Fibroblast of lung (primary cell): ENCODE data around the gene TRRAP. TPM values are rescaled to one million over a fixed set of nuclear protein-coding genes. Genes with fewer than 3 reads are reported as not detected.

Source experiments
- DNase-seq, 2 donors: peaks; one replicate each; pipeline versions ENCODE4 v3.0.0 to v3.0.0-alpha.2; 2010; ENCODE audit warnings: low read depth in 2 of 2
- H2AFZ ChIP-seq: 2 replicates; pipeline ENCODE4 v1.5.1; 2012; ENCODE audit warnings: low read length, control low read depth, inconsistent platforms
- H3K27ac ChIP-seq: 2 replicates; pipeline ENCODE4 v1.5.1; 2011; ENCODE audit warnings: low read length, control low read depth; ENCODE audit not compliant: insufficient read depth
- H3K27me3 ChIP-seq: 2 replicates; pipeline ENCODE4 v1.5.1; 2011; ENCODE audit warnings: mild to moderate bottlenecking, low read length; ENCODE audit not compliant: control insufficient read depth, insufficient read depth
- H3K36me3 ChIP-seq: 2 replicates; pipeline ENCODE4 v1.5.1; 2011; ENCODE audit warnings: low read length; ENCODE audit not compliant: control insufficient read depth, insufficient read depth
- H3K4me1 ChIP-seq: 2 replicates; pipeline ENCODE4 v1.5.1; 2011; ENCODE audit warnings: low read length; ENCODE audit not compliant: control insufficient read depth, insufficient read depth; ENCODE audit errors: extremely low read depth
- H3K4me2 ChIP-seq: 2 replicates; pipeline ENCODE4 v1.5.1; 2011; ENCODE audit warnings: low read length, control low read depth; ENCODE audit not compliant: insufficient read depth; ENCODE audit errors: extremely low read depth
- H3K4me3 ChIP-seq, 4 experiments: fragments of 200-600 bp in 1 of 4; sonication (generic) in 1 of 4; replicated peaks in 1 of 4; 2 replicates each; pipeline ENCODE4 v1.5.1; 2011 to 2016; ENCODE audit warnings: low read length in 4 of 4, low read depth in 3 of 4, mild to moderate bottlenecking in 3 of 4, control low read depth in 2 of 4, inconsistent platforms in 1 of 4, mixed read lengths in 1 of 4; ENCODE audit not compliant: insufficient read depth in 1 of 4; ENCODE audit errors: control extremely low read depth in 1 of 4
- H3K79me2 ChIP-seq: 2 replicates; pipeline ENCODE4 v1.5.1; 2012; ENCODE audit warnings: mild to moderate bottlenecking, low read length, inconsistent platforms; ENCODE audit not compliant: control insufficient read depth, insufficient read depth
- H3K9ac ChIP-seq: 2 replicates; pipeline ENCODE4 v1.5.1; 2011; ENCODE audit warnings: mild to moderate bottlenecking, low read length, control low read depth; ENCODE audit not compliant: insufficient read depth
- H3K9me3 ChIP-seq: 2 replicates; pipeline ENCODE4 v1.5.1; 2012; ENCODE audit warnings: low read depth, low read length; ENCODE audit not compliant: control insufficient read depth, insufficient read depth
- H4K20me1 ChIP-seq: 2 replicates; pipeline ENCODE4 v1.5.1; 2011; ENCODE audit warnings: low read length; ENCODE audit not compliant: control insufficient read depth, insufficient read depth; ENCODE audit errors: extremely low read depth
- EZH2 ChIP-seq: IDR thresholded peaks from 2 replicates; pipeline ENCODE4 v1.5.1; 2012; ENCODE audit warnings: low read length, control low read depth, mild to moderate bottlenecking; ENCODE audit errors: missing control alignments
- polyA plus RNA-seq, 2 donors: library from polyadenylated mRNA; depleted of rRNA in 1 of 2; stranded (reverse) in 1 of 2; unstranded in 1 of 2; fragments of >200 nt; gene quantifications; 2 replicates each; pipeline ENCODE4 v1.2.1, GENCODE V29; 2011 to 2012; ENCODE audit warnings: missing spikeins in 1 of 2
- total RNA-seq: library from RNA; depleted of rRNA; stranded (reverse); fragments of >200 nt; gene quantifications from 2 replicates; pipeline ENCODE4 v1.2.1, GENCODE V29; 2014
- TF ChIP-seq, protein P1 (sequence below), 2 donors: IDR thresholded peaks in 1 of 2; conservative IDR thresholded peaks in 1 of 2; 1 replicate in 1 of 2; 2 replicates in 1 of 2; pipeline ENCODE4 v1.5.1; 2011 to 2012; ENCODE audit warnings: low read length in 2 of 2, control low read depth in 1 of 2, inconsistent platforms in 1 of 2, low read depth in 1 of 2, mild to moderate bottlenecking in 1 of 2

TRRAP gene
- total and polyA plus RNA-seq, 2 donors (not counting 1 experiment from before 2014, with no cell fraction given): 11.3 to 20.6 TPM

GRCh38 chr7:98995111-98995510 lies 116.8 kb downstream of the TRRAP start:
- peaks cover 28% of the 10 kb centered on the region for H3K36me3 ChIP-seq
- no peak overlapping the region for H3K4me3 ChIP-seq
- TF ChIP-seq, protein P1, sequence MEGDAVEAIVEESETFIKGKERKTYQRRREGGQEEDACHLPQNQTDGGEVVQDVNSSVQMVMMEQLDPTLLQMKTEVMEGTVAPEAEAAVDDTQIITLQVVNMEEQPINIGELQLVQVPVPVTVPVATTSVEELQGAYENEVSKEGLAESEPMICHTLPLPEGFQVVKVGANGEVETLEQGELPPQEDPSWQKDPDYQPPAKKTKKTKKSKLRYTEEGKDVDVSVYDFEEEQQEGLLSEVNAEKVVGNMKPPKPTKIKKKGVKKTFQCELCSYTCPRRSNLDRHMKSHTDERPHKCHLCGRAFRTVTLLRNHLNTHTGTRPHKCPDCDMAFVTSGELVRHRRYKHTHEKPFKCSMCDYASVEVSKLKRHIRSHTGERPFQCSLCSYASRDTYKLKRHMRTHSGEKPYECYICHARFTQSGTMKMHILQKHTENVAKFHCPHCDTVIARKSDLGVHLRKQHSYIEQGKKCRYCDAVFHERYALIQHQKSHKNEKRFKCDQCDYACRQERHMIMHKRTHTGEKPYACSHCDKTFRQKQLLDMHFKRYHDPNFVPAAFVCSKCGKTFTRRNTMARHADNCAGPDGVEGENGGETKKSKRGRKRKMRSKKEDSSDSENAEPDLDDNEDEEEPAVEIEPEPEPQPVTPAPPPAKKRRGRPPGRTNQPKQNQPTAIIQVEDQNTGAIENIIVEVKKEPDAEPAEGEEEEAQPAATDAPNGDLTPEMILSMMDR (conservative IDR thresholded peaks at IDR 0.05 in 1 of 2, IDR thresholded peaks at IDR 0.05 in 1 of 2; ENCODE audit: low read depth in 1 of 2, low read length in 2 of 2): no peak
- TF ChIP-seq EZH2: no peak

GRCh38 chr7:98995523-98996149 lies 117.3 kb downstream of the TRRAP start:
- H3K79me2 ChIP-seq: no peaks in the 10 kb centered on the region
- no peak overlapping the region for H3K4me3 ChIP-seq
- no peak overlapping the region for H3K27ac ChIP-seq
- TF ChIP-seq EZH2: no peak
- TF ChIP-seq, protein P1 (conservative IDR thresholded peaks at IDR 0.05 in 1 of 2, IDR thresholded peaks at IDR 0.05 in 1 of 2; ENCODE audit: low read depth in 1 of 2, low read length in 2 of 2): no peak
- H4K20me1 ChIP-seq: no peaks in the 10 kb centered on the region
- no peak overlapping the region for H3K9ac ChIP-seq
- H3K4me1 ChIP-seq: no peaks in the 10 kb centered on the region
- no peak for DNase-seq
- no peaks in the 10 kb centered on the region for H3K27me3 ChIP-seq
- H3K9me3 ChIP-seq: no peaks in the 10 kb centered on the region
- H3K4me2 ChIP-seq: no peak overlapping the region
- no peak overlapping the region for H2AFZ ChIP-seq
- peaks cover 30% of the 10 kb centered on the region for H3K36me3 ChIP-seq

More at GRCh38 chr7:98995111-98995510, 116.8 kb downstream of the TRRAP start:
- Histone ChIP-seq H3K27ac (no peak overlapping the region), H3K4me2 (no peak overlapping the region), H3K9me3 (no peaks in the 10 kb centered on the region), H3K79me2 (no peaks in the 10 kb centered on the region), H3K27me3 (no peaks in the 10 kb centered on the region), H4K20me1 (no peaks in the 10 kb centered on the region), H3K9ac (no peak overlapping the region), H2AFZ (no peak overlapping the region), H3K4me1 (no peaks in the 10 kb centered on the region)
- DNase-seq: no peak

DNA sequence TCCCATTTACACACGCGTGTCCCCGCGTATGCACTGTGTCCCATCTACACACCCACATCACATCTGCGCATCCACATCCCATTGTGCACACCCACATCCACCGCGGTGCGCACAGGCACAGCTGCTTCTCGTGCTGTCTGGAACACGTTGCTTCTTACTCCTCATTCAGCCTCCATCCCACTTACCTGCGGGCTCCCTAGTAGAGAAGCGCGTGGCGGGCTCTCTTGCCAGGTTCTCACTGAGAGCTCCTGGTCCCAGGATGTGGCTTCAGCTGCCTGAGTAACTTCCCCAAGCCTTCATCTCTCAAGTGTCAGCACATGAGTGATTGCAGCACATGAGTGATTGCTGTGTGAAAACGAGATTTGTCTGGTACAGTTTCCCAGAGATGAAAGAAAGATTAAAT lies 117.8 kb downstream of the TRRAP start:
- Histone ChIP-seq H3K27me3 (no peaks in the 10 kb centered on the region), H3K4me2 (no peak overlapping the region), H4K20me1 (no peaks in the 10 kb centered on the region), H3K36me3 (peaks cover 27% of the 10 kb centered on the region), H3K9ac (no peak overlapping the region), H2AFZ (no peak overlapping the region), H3K9me3 (no peaks in the 10 kb centered on the region), H3K79me2 (no peaks in the 10 kb centered on the region), H3K4me3 (no peak overlapping the region), H3K4me1 (no peaks in the 10 kb centered on the region), H3K27ac (no peak overlapping the region)
- no peak for TF ChIP-seq EZH2
- TF ChIP-seq, protein P1 (conservative IDR thresholded peaks at IDR 0.05 in 1 of 2, IDR thresholded peaks at IDR 0.05 in 1 of 2; ENCODE audit: low read depth in 1 of 2, low read length in 2 of 2): no peak
- no peak for DNase-seq
